GM18520 (cell line): ENCODE data around the gene AR.

Experiments
- ATAC-seq: cut with Tn5 transposase; IDR thresholded peaks from one replicate; pipeline ENCODE4 v1.9.1; 2021; ENCODE audit not compliant: unreplicated experiment

Gene AR, protein sequence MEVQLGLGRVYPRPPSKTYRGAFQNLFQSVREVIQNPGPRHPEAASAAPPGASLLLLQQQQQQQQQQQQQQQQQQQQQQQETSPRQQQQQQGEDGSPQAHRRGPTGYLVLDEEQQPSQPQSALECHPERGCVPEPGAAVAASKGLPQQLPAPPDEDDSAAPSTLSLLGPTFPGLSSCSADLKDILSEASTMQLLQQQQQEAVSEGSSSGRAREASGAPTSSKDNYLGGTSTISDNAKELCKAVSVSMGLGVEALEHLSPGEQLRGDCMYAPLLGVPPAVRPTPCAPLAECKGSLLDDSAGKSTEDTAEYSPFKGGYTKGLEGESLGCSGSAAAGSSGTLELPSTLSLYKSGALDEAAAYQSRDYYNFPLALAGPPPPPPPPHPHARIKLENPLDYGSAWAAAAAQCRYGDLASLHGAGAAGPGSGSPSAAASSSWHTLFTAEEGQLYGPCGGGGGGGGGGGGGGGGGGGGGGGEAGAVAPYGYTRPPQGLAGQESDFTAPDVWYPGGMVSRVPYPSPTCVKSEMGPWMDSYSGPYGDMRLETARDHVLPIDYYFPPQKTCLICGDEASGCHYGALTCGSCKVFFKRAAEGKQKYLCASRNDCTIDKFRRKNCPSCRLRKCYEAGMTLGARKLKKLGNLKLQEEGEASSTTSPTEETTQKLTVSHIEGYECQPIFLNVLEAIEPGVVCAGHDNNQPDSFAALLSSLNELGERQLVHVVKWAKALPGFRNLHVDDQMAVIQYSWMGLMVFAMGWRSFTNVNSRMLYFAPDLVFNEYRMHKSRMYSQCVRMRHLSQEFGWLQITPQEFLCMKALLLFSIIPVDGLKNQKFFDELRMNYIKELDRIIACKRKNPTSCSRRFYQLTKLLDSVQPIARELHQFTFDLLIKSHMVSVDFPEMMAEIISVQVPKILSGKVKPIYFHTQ

GRCh38 chrX:67543818-67544217 lies at the start of gene AR:
TSS of gene AR (plus strand) at chrX:67544021. CDS start at chrX:67545147, 1,126 bp downstream.
- no peak for ATAC-seq

GRCh38 chrX:67500617-67501016 lies 43.2 kb upstream of the AR start:
- ATAC-seq, result no peak

GRCh38 chrX:67503004-67503403 lies 40.8 kb upstream of the AR start:
- no peak for ATAC-seq

GRCh38 chrX:67503453-67503852 lies 40.4 kb upstream of the AR start:
- no peak for ATAC-seq

- ATAC-seq, result no peak
These were observed 23.1 kb upstream of the AR start for GRCh38 chrX:67520671-67521070.

GRCh38 chrX:67523002-67523681 lies 20.7 kb upstream of the AR start:
- ATAC-seq, result no peak

- no peak for ATAC-seq
These were observed 19.9 kb upstream of the AR start for GRCh38 chrX:67523932-67524331.

GRCh38 chrX:67524428-67524827 lies 19.4 kb upstream of the AR start:
- ATAC-seq, result no peak

DNA sequence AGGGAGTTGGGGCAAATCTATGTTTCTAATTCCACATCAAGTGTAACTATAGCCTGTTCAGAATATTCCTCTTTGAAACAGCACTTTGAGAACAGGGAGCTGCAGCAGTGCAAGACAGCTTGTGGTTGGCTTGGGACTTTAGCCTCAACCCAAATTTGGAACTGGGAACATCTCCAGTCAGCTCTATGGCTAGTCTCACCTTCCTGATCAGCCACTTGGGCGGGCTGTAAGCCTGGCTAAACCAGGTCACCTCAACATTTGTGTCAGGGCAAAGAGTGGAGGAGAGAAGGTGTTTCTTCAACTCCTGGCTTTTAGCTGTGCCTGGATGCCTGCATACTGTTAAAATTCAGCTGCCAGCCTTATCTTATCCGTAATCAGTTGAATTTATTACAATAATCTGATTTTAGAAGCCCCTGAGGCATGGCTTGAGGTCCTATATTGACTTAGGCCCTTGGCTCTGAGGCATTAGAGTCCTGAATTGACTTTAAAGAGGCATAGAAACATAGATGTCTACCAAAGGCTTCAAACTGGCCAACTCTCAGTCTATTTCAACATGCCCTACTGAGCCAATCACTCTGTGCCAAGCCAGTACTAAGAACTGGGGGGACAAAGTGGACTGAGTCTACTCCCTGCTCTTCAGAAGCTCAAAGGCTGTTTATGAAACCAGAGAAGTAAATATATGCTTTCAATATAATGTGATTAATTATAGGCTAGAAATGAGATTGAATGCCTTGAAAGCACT lies 18.7 kb upstream of the AR start:
- ATAC-seq, result no peak

DNA sequence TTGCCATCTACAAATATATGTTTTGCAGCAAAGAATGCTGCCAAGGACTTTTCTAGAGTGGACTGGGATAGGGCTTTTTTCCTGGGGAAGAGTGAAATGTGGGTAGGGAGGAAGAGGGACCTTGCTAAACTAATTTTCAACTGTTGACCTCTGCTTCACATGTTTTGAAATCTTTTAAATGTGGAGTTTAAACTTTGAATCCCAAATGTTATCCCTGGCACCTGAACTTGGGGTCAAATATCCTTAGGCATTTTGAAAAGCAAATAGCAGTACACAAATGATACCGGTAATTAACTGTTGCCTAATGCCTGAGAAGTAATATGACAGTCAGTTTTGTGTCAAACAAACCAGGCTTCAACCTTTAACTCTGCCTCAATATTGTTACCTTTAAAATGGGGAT lies 7.3 kb upstream of the AR start:
- no peak for ATAC-seq

DNA sequence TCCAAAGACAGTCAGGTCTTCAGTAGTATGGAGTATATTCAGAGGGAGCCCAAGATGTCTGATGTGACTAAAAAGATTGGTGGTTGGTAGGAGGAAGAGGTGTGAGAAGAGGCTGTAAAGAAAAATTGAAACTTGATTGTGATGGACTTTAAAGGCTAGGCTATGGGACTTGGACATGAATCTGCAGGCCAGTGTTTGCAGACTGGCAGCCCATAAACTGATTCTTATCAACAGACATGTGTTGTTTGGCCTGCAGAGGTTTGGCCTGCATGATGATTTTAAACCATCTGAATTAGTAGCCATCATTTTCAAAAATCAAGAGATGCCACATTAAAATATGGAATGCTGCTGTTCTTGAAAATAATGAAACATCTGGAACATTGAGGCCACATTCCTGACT lies 5.4 kb upstream of the AR start:
- ATAC-seq, result no peak

GRCh38 chrX:67544281-67545035 lies 637 bp downstream of the AR start:
- ATAC-seq, result no peak

DNA sequence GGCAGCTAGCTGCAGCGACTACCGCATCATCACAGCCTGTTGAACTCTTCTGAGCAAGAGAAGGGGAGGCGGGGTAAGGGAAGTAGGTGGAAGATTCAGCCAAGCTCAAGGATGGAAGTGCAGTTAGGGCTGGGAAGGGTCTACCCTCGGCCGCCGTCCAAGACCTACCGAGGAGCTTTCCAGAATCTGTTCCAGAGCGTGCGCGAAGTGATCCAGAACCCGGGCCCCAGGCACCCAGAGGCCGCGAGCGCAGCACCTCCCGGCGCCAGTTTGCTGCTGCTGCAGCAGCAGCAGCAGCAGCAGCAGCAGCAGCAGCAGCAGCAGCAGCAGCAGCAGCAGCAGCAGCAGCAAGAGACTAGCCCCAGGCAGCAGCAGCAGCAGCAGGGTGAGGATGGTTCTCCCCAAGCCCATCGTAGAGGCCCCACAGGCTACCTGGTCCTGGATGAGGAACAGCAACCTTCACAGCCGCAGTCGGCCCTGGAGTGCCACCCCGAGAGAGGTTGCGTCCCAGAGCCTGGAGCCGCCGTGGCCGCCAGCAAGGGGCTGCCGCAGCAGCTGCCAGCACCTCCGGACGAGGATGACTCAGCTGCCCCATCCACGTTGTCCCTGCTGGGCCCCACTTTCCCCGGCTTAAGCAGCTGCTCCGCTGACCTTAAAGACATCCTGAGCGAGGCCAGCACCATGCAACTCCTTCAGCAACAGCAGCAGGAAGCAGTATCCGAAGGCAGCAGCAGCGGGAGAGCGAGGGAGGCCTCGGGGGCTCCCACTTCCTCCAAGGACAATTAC lies 1.4 kb downstream of the AR start:
- no peak for ATAC-seq

DNA sequence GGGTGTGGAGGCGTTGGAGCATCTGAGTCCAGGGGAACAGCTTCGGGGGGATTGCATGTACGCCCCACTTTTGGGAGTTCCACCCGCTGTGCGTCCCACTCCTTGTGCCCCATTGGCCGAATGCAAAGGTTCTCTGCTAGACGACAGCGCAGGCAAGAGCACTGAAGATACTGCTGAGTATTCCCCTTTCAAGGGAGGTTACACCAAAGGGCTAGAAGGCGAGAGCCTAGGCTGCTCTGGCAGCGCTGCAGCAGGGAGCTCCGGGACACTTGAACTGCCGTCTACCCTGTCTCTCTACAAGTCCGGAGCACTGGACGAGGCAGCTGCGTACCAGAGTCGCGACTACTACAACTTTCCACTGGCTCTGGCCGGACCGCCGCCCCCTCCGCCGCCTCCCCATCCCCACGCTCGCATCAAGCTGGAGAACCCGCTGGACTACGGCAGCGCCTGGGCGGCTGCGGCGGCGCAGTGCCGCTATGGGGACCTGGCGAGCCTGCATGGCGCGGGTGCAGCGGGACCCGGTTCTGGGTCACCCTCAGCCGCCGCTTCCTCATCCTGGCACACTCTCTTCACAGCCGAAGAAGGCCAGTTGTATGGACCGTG lies 2.2 kb downstream of the AR start:
- ATAC-seq, result no peak

GRCh38 chrX:67546496-67547423 lies 2.9 kb downstream of the AR start:
- no peak for ATAC-seq

- ATAC-seq, result no peak
These were observed 11.9 kb downstream of the AR start for GRCh38 chrX:67555578-67556203.

GRCh38 chrX:67558267-67558666 lies 14.4 kb downstream of the AR start:
- no peak for ATAC-seq
